Measurements from ENCODE around the gene ATP8A2. TPM values are rescaled to one million over a fixed set of nuclear protein-coding genes. Genes with fewer than 3 reads are reported as not detected.

The ATP8A2 gene
- total and polyA plus RNA-seq, 2 of the 8 experiments (the other 6 are each of a cell fraction or from before 2014, with no cell fraction given): 2.4 to 8.3 TPM

DNA sequence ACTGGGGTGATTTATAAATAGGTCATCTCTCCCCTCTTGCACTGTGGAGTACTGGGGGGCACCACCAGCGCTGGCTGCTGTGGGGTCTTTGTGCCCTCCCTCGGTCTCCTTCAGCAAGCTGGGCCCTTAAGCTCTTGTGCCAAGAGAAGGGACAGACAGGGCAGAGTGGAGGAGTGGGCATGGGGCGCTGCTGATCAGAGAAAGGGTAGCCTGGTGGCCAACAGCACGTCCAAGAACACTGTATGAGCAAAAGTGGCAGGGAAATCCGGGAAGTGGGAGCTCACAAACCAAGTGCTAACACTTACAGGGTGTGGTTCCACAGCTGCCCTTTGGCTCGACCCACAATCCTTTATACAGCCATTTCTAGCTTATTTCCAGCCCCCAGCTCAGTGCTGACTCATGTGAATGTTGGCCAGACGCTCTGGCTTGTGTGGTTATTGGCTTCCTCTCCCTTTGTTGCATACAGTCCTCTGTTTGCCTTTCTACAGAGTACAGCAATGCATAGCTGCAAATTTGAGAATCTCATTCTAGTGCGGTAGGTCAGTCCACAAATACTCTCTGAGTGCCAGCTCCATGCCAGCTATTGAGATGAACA lies 381.3 kb downstream of the ATP8A2 start:
- peak overlapping the region; percentile 38; the same call in 1 of the 2 replicates for H4K8ac ChIP-seq (ENCODE audit: extremely low read depth, insufficient read depth, low read length)
- DNase-seq (ENCODE audit: low read depth in 1 of 2, low spot score in 2 of 2) (no peak), FAIRE-seq (no peak)
- no peaks in the 10 kb centered on the region for H3K79me2 ChIP-seq (ENCODE audit: control insufficient read depth in 1 of 2, insufficient read depth in 2 of 2, low read length in 2 of 2)
- H3K36me3 ChIP-seq (ENCODE audit: control insufficient read depth in 2 of 4, insufficient read depth in 4 of 4, low read length in 3 of 4): no peaks in the 10 kb centered on the region
- H3K18ac ChIP-seq (ENCODE audit: extremely low read depth, low read length): no peak overlapping the region
- no peak overlapping the region for H3K4ac ChIP-seq (replicated peaks; ENCODE audit: insufficient read length, low read depth, low read length)
- peaks cover 0 to 7% (median 5%) of the 10 kb centered on the region in 4 experiments; a peak in 4 of 7 replicates for H3K4me1 ChIP-seq (replicated peaks in 1 of 4; ENCODE audit: control insufficient read depth in 3 of 4, insufficient read depth in 4 of 4, low read length in 3 of 4)
- no peak overlapping the region for H4K91ac ChIP-seq (replicated peaks; ENCODE audit: insufficient read length, low read length)
- no peaks in the 10 kb centered on the region for H3K9me3 ChIP-seq (ENCODE audit: insufficient read depth in 2 of 2, low read depth in 1 of 2, low read length in 1 of 2)
- 97% methylated on average over 8 of the region's 8 CpGs; no CpG with 5 or more reads in 1 of the 2 experiments for WGBS, 2 experiments (ENCODE audit: extremely low coverage in 1 of 2, insufficient coverage in 1 of 2, insufficient read length in 1 of 2, insufficient replicate concordance in 2 of 2, low coverage in 1 of 2, low lambda C conversion rate in 2 of 2, missing lambda C conversion rate in 1 of 2)
- no peak overlapping the region for H2AFZ ChIP-seq (ENCODE audit: low read length)
- no peak overlapping the region for H3K27ac ChIP-seq (ENCODE audit: low read depth, low read length)
- H4K20me1 ChIP-seq (replicated peaks in 1 of 2; ENCODE audit: control insufficient read depth in 1 of 2, insufficient read depth in 2 of 2, low read length in 2 of 2): peaks cover 0 to 1% of the 10 kb centered on the region in 2 experiments
- H2BK15ac ChIP-seq (ENCODE audit: low read length): no peak overlapping the region
- no peak overlapping the region for H3K14ac ChIP-seq (ENCODE audit: insufficient read length)
- no peak overlapping the region for H2AK5ac ChIP-seq (ENCODE audit: low read depth, low read length)
- H3K27me3 ChIP-seq (replicated peaks in 1 of 4; ENCODE audit: control insufficient read depth in 3 of 4, extremely low read depth in 1 of 4, insufficient read depth in 3 of 4, low read length in 3 of 4): no peaks in the 10 kb centered on the region; a peak in 1 of 7 replicates
- no peak overlapping the region for H2BK5ac ChIP-seq (ENCODE audit: low read depth, low read length)
- ChIA-PET CTCF (ENCODE audit: partially characterized antibody) (interaction anchor here (0.8 to 1.6 kb wide), 7 partner anchors 9 to 309 kb away, joined by 3 to 5 read pairs (median 3); no protein-coding TSS in a partner anchor), POLR2A (ENCODE audit: partially characterized antibody) (no interaction called here)
- no peaks in the 10 kb centered on the region for H3K23me2 ChIP-seq (ENCODE audit: low read depth, low read length)
- no peak overlapping the region for H3K23ac ChIP-seq (ENCODE audit: insufficient read length)
- H3K4me3 ChIP-seq (ENCODE audit: extremely low read depth in 1 of 4, insufficient read depth in 2 of 4, low read depth in 3 of 4, low read length in 4 of 4): no peak overlapping the region
- no peaks in the 10 kb centered on the region for H3K79me1 ChIP-seq (ENCODE audit: low read depth, low read length)
- no peak overlapping the region for H4K5ac ChIP-seq (ENCODE audit: insufficient read length, low read depth, low read length)
- no peak overlapping the region for H2BK120ac ChIP-seq (replicated peaks; ENCODE audit: low read depth, low read length)
- H2BK12ac ChIP-seq (ENCODE audit: low read depth, low read length): no peak overlapping the region
- no peak overlapping the region for H3K4me2 ChIP-seq (ENCODE audit: insufficient read depth in 1 of 2, low read depth in 2 of 2, low read length in 2 of 2)
- H3K9ac ChIP-seq (replicated peaks in 1 of 4; ENCODE audit: extremely low read depth in 1 of 4, low read depth in 3 of 4, low read length in 3 of 4): no peak overlapping the region; a peak in 1 of 7 replicates
- no peak overlapping the region for H2BK20ac ChIP-seq (ENCODE audit: low read length)
- no peak overlapping the region for H3K56ac ChIP-seq (replicated peaks; ENCODE audit: insufficient read length, low read depth, low read length)
- TF ChIP-seq, protein P1, sequence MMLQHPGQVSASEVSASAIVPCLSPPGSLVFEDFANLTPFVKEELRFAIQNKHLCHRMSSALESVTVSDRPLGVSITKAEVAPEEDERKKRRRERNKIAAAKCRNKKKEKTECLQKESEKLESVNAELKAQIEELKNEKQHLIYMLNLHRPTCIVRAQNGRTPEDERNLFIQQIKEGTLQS (IDR thresholded peaks at IDR 0.05; ENCODE audit: insufficient read depth, low read depth, low read length): no peak
- no peak for TF ChIP-seq EZH2 (IDR thresholded peaks at IDR 0.05; ENCODE audit: low read depth, low read length, severe bottlenecking)
- no peak for TF ChIP-seq BACH1 (IDR thresholded peaks at IDR 0.05; ENCODE audit: low read length)
- no peak for TF ChIP-seq SIX5 (IDR thresholded peaks at IDR 0.05; ENCODE audit: low read depth, low read length)
- no peak for TF ChIP-seq SIRT6 (IDR thresholded peaks at IDR 0.05; ENCODE audit: low read length)
- TF ChIP-seq TCF12 (IDR thresholded peaks at IDR 0.05; ENCODE audit: low read depth, low read length): no peak
- TF ChIP-seq POU5F1 (IDR thresholded peaks at IDR 0.05; ENCODE audit: low read depth, low read length): no peak
- TF ChIP-seq TEAD4 (IDR thresholded peaks at IDR 0.05; ENCODE audit: low read depth, low read length): no peak
- TF ChIP-seq YY1 (IDR thresholded peaks at IDR 0.05; ENCODE audit: low read depth, low read length): no peak
- no peak for TF ChIP-seq KDM4A (IDR thresholded peaks at IDR 0.05; ENCODE audit: low read depth, low read length, severe bottlenecking)
- TF ChIP-seq JUND (IDR thresholded peaks at IDR 0.05; ENCODE audit: low read length): no peak
- TF ChIP-seq, protein P2, sequence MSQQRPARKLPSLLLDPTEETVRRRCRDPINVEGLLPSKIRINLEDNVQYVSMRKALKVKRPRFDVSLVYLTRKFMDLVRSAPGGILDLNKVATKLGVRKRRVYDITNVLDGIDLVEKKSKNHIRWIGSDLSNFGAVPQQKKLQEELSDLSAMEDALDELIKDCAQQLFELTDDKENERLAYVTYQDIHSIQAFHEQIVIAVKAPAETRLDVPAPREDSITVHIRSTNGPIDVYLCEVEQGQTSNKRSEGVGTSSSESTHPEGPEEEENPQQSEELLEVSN (IDR thresholded peaks at IDR 0.05): no peak
- no peak for TF ChIP-seq POLR2AphosphoS5 (IDR thresholded peaks at IDR 0.05; ENCODE audit: low read depth, low read length)
- TF ChIP-seq CHD2 (IDR thresholded peaks at IDR 0.05; ENCODE audit: low read length): no peak

Data from H1 (cell line).